Measurements from ENCODE around the gene HSP90AB1.

DNA sequence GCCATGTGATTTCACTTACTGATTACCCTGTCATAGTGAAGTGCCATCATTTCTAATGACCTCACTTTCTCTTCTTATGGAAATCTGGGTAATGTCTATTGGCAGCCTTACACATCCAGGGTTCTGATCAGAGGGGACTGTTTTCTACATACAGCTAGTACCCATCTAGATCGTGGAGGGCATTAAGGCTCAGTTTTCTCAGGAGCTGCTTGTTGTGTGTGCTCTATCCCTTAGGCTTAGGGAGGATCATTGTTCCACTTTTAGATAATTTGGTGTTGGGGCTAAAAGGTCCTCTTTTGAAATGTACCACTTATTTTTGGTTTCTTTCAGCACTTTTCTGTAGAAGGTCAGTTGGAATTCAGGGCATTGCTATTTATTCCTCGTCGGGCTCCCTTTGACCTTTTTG is 3.8 kb downstream of the HSP90AB1 start:
- TF ChIP-seq, protein P1, sequence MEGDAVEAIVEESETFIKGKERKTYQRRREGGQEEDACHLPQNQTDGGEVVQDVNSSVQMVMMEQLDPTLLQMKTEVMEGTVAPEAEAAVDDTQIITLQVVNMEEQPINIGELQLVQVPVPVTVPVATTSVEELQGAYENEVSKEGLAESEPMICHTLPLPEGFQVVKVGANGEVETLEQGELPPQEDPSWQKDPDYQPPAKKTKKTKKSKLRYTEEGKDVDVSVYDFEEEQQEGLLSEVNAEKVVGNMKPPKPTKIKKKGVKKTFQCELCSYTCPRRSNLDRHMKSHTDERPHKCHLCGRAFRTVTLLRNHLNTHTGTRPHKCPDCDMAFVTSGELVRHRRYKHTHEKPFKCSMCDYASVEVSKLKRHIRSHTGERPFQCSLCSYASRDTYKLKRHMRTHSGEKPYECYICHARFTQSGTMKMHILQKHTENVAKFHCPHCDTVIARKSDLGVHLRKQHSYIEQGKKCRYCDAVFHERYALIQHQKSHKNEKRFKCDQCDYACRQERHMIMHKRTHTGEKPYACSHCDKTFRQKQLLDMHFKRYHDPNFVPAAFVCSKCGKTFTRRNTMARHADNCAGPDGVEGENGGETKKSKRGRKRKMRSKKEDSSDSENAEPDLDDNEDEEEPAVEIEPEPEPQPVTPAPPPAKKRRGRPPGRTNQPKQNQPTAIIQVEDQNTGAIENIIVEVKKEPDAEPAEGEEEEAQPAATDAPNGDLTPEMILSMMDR (IDR thresholded peaks at IDR 0.05; ENCODE audit: low read depth, low read length, poor library complexity, severe bottlenecking), result no peak
- TF ChIP-seq EZH2phosphoT487 (IDR thresholded peaks at IDR 0.05; ENCODE audit: borderline replicate concordance, low read length), result no peak
